Prostate gland (tissue), 2 donors: ENCODE results near the gene LVRN.

Experiments
- POLR2A ChIP-seq: fragments of 450-650 bp; IDR thresholded peaks from one replicate; pipeline ENCODE4 v1.6.1; 2016; ENCODE audit warnings: antibody characterized with exemption, mild to moderate bottlenecking
- TF ChIP-seq, protein P1 (sequence below), 4 experiments: fragments of 200-600 bp in 2 of 4; fragments of 450-650 bp in 2 of 4; sonication (generic) in 2 of 4; IDR thresholded peaks; 1 replicate in 3 of 4; 2 replicates in 1 of 4; pipeline ENCODE4 v1.5.1; 2016 to 2019; ENCODE audit warnings: antibody characterized with exemption in 4 of 4, mild to moderate bottlenecking in 2 of 4, moderate library complexity in 2 of 4

DNA sequence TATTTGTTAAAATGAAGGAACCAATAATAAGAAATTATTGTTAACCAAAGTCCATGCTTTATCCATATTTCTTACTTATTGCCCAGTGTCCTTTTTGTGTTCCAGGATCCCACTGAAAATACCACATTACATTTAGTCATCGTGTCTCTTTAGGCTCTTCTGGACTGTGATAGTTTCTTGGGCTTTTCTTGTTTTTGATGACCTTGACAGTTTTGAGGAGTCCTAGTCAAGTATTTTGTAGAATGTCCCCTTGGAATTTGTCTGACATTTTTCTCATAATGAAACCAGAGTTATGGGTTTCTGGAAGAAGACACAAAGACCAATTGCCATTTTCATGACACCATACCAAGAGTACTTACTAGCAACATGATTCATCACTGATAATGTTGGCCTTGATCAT lies 108.9 kb downstream of the LVRN start:
- TF ChIP-seq, protein P1, sequence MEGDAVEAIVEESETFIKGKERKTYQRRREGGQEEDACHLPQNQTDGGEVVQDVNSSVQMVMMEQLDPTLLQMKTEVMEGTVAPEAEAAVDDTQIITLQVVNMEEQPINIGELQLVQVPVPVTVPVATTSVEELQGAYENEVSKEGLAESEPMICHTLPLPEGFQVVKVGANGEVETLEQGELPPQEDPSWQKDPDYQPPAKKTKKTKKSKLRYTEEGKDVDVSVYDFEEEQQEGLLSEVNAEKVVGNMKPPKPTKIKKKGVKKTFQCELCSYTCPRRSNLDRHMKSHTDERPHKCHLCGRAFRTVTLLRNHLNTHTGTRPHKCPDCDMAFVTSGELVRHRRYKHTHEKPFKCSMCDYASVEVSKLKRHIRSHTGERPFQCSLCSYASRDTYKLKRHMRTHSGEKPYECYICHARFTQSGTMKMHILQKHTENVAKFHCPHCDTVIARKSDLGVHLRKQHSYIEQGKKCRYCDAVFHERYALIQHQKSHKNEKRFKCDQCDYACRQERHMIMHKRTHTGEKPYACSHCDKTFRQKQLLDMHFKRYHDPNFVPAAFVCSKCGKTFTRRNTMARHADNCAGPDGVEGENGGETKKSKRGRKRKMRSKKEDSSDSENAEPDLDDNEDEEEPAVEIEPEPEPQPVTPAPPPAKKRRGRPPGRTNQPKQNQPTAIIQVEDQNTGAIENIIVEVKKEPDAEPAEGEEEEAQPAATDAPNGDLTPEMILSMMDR (IDR thresholded peaks at IDR 0.05): no peak
- no peak for TF ChIP-seq POLR2A
